Measurements from ENCODE around the gene PNMA3. TPM values are rescaled to one million over a fixed set of nuclear protein-coding genes. Genes with fewer than 3 reads are reported as not detected.

Gene PNMA3
- total RNA-seq, 1 experiment from 2014 or later: not detected

GRCh38 chrX:153049093-153049492, 7.2 kb upstream of the PNMA3 start:
- CTCF ChIA-PET: no interaction called here
- H3K4me1 Mint-ChIP-seq (ENCODE audit: low read depth, unreplicated experiment): no peaks in the 10 kb centered on the region
- no peaks in the 10 kb centered on the region for H3K36me3 Mint-ChIP-seq (ENCODE audit: insufficient read depth, unreplicated experiment)
- H3K27me3 Mint-ChIP-seq (ENCODE audit: unreplicated experiment): peaks cover 73% of the 10 kb centered on the region
- intact Hi-C loops (cut with micrococcal nuclease; ENCODE audit: unreplicated experiment): no loop called here
- H3K9me3 Mint-ChIP-seq (ENCODE audit: low read depth, unreplicated experiment): peaks cover 2% of the 10 kb centered on the region
- H3K27ac Mint-ChIP-seq (ENCODE audit: unreplicated experiment): no peak overlapping the region
- H3K4me3 Mint-ChIP-seq (ENCODE audit: low read depth, unreplicated experiment): no peak overlapping the region
- no TSS peak for BruUV-seq (replicated peaks)
- DNase-seq: no peak
- no peak for TF ChIP-seq CTCF (IDR thresholded peaks at IDR 0.05; ENCODE audit: unreplicated experiment)

GRCh38 chrX:153052534-153052933, 3.7 kb upstream of the PNMA3 start:
- DNase-seq: no peak
- H3K27ac Mint-ChIP-seq (ENCODE audit: unreplicated experiment): no peak overlapping the region
- BruUV-seq (replicated peaks): no TSS peak
- CTCF ChIA-PET: no interaction called here
- no peaks in the 10 kb centered on the region for H3K36me3 Mint-ChIP-seq (ENCODE audit: insufficient read depth, unreplicated experiment)
- intact Hi-C loops (cut with micrococcal nuclease; ENCODE audit: unreplicated experiment): no loop called here
- peaks cover 49% of the 10 kb centered on the region for H3K27me3 Mint-ChIP-seq (ENCODE audit: unreplicated experiment)
- no peak overlapping the region for H3K4me3 Mint-ChIP-seq (ENCODE audit: low read depth, unreplicated experiment)
- TF ChIP-seq CTCF (IDR thresholded peaks at IDR 0.05; ENCODE audit: unreplicated experiment): no peak
- peaks cover 2% of the 10 kb centered on the region for H3K9me3 Mint-ChIP-seq (ENCODE audit: low read depth, unreplicated experiment)
- H3K4me1 Mint-ChIP-seq (ENCODE audit: low read depth, unreplicated experiment): no peaks in the 10 kb centered on the region

- Mint-ChIP-seq H3K4me1 (ENCODE audit: low read depth, unreplicated experiment) (no peaks in the 10 kb centered on the region), H3K4me3 (ENCODE audit: low read depth, unreplicated experiment) (no peak overlapping the region), H3K9me3 (ENCODE audit: low read depth, unreplicated experiment) (no peaks in the 10 kb centered on the region), H3K36me3 (ENCODE audit: insufficient read depth, unreplicated experiment) (no peaks in the 10 kb centered on the region), H3K27me3 (ENCODE audit: unreplicated experiment) (peaks cover 34% of the 10 kb centered on the region), H3K27ac (ENCODE audit: unreplicated experiment) (no peak overlapping the region)
- BruUV-seq (replicated peaks): no TSS peak
- no peak for DNase-seq
- no peak for TF ChIP-seq CTCF (IDR thresholded peaks at IDR 0.05; ENCODE audit: unreplicated experiment)
- intact Hi-C loops (cut with micrococcal nuclease; ENCODE audit: unreplicated experiment): no loop called here
- CTCF ChIA-PET: no interaction called here
These were observed 1.0 kb downstream of the PNMA3 start for GRCh38 chrX:153057281-153057680.

GRCh38 chrX:153059191-153060094, 3.2 kb downstream of the PNMA3 start:
- no peak for DNase-seq
- H3K27ac Mint-ChIP-seq (ENCODE audit: unreplicated experiment): no peak overlapping the region
- no peaks in the 10 kb centered on the region for H3K4me1 Mint-ChIP-seq (ENCODE audit: low read depth, unreplicated experiment)
- no peak overlapping the region for H3K4me3 Mint-ChIP-seq (ENCODE audit: low read depth, unreplicated experiment)
- intact Hi-C loops (cut with micrococcal nuclease; ENCODE audit: unreplicated experiment): no loop called here
- CTCF ChIA-PET: no interaction called here
- no peaks in the 10 kb centered on the region for H3K9me3 Mint-ChIP-seq (ENCODE audit: low read depth, unreplicated experiment)
- no TSS peak for BruUV-seq (replicated peaks)
- H3K36me3 Mint-ChIP-seq (ENCODE audit: insufficient read depth, unreplicated experiment): no peaks in the 10 kb centered on the region
- TF ChIP-seq CTCF (IDR thresholded peaks at IDR 0.05; ENCODE audit: unreplicated experiment): no peak
- peaks cover 22% of the 10 kb centered on the region for H3K27me3 Mint-ChIP-seq (ENCODE audit: unreplicated experiment)

Data from Calu3 (cell line).